ENCODE measurements around the gene GPBAR1. TPM values are rescaled to one million over a fixed set of nuclear protein-coding genes. Genes with fewer than 3 reads are reported as not detected.

GPBAR1 gene
- total RNA-seq, 1 experiment from 2014 or later = 0.30 TPM

DNA sequence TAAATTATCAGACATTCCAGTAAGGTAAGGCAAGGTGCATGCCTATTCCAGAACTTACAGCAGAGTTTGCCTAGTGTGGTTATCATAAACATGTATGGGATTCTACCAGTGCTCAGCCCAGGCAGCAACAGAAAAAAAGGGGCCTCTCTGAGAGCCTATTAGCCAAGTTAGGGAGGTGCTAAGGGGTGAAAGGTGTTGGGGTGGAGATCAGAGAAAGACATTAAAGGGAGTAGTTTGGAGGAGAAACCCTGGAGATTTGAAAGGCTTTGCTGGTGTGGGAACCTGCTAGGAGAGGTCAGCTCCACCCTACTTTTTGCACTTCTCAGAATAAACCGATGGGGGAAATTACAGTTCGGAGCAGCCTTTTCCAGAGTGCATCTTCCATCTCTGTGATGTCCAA is 40.9 kb upstream of the GPBAR1 start:
- no peak overlapping the region for H3K4me3 ChIP-seq (ENCODE audit: low read depth, low read length, poor library complexity, severe bottlenecking)
- H3K9me3 ChIP-seq (ENCODE audit: low read depth, low read length, poor library complexity, severe bottlenecking) = no peaks in the 10 kb centered on the region
- peak overlapping the region; percentile 23 for H3K27ac ChIP-seq (ENCODE audit: low read depth, low read length, poor library complexity, severe bottlenecking)
- DNase-seq (ENCODE audit: low spot score) = no peak
- CTCF ChIA-PET = interaction anchor here (0.6 kb wide), 1 partner anchor 175 kb away, joined by 3 read pairs; no protein-coding TSS in a partner anchor
- no peaks in the 10 kb centered on the region for H3K27me3 ChIP-seq (replicated peaks; ENCODE audit: insufficient read depth, low read depth, low read length, poor library complexity)
- POLR2A ChIA-PET (ENCODE audit: low non-redundant PET) = no interaction called here
- peaks cover 8% of the 10 kb centered on the region for H3K36me3 ChIP-seq (ENCODE audit: insufficient read depth, low read length, poor library complexity, severe bottlenecking)
- intact Hi-C loops (cut with micrococcal nuclease; ENCODE audit: unreplicated experiment) = no loop called here
- no TSS peak for BruUV-seq (replicated peaks)
- peaks cover 47% of the 10 kb centered on the region for H3K4me1 ChIP-seq (ENCODE audit: insufficient read depth, low read length, poor library complexity, severe bottlenecking)
- TF ChIP-seq, protein P1, sequence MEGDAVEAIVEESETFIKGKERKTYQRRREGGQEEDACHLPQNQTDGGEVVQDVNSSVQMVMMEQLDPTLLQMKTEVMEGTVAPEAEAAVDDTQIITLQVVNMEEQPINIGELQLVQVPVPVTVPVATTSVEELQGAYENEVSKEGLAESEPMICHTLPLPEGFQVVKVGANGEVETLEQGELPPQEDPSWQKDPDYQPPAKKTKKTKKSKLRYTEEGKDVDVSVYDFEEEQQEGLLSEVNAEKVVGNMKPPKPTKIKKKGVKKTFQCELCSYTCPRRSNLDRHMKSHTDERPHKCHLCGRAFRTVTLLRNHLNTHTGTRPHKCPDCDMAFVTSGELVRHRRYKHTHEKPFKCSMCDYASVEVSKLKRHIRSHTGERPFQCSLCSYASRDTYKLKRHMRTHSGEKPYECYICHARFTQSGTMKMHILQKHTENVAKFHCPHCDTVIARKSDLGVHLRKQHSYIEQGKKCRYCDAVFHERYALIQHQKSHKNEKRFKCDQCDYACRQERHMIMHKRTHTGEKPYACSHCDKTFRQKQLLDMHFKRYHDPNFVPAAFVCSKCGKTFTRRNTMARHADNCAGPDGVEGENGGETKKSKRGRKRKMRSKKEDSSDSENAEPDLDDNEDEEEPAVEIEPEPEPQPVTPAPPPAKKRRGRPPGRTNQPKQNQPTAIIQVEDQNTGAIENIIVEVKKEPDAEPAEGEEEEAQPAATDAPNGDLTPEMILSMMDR (conservative IDR thresholded peaks at IDR 0.05; ENCODE audit: low read depth, low read length) = no peak
- TF ChIP-seq EZH2 (IDR thresholded peaks at IDR 0.05; ENCODE audit: borderline replicate concordance, low read depth, low read length, poor library complexity, severe bottlenecking) = no peak

DNA sequence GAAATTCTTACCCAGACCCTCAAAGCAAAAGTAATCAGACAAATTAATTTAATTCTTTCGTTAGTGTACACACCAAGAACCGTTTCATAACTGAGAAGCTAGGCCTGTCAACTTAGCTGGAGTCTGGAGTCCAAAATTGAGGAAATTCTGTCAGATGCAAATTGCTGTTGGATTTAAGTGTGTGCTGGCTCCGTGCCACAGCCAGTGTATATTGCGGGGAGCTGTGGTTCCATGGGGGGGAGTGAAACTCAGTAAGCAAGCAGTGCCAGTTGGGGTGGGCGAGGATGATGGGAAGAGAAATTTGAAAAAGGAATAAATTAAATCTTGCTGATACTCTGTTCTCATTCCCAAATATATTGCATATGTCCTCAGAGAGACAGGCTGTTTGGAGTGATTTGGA is 39.8 kb upstream of the GPBAR1 start:
- intact Hi-C loops (cut with micrococcal nuclease; ENCODE audit: unreplicated experiment) = no loop called here
- DNase-seq (ENCODE audit: low spot score) = peak; percentile 25
- no peak overlapping the region for H3K4me3 ChIP-seq (ENCODE audit: low read depth, low read length, poor library complexity, severe bottlenecking)
- no peak overlapping the region for H3K27ac ChIP-seq (ENCODE audit: low read depth, low read length, poor library complexity, severe bottlenecking)
- ChIA-PET CTCF (interaction anchor here (0.6 kb wide), 1 partner anchor 12 kb away, joined by 3 read pairs; no protein-coding TSS in a partner anchor), POLR2A (ENCODE audit: low non-redundant PET) (no interaction called here)
- no peaks in the 10 kb centered on the region for H3K9me3 ChIP-seq (ENCODE audit: low read depth, low read length, poor library complexity, severe bottlenecking)
- BruUV-seq (replicated peaks) = no TSS peak
- H3K36me3 ChIP-seq (ENCODE audit: insufficient read depth, low read length, poor library complexity, severe bottlenecking) = peaks cover 14% of the 10 kb centered on the region
- peaks cover 47% of the 10 kb centered on the region for H3K4me1 ChIP-seq (ENCODE audit: insufficient read depth, low read length, poor library complexity, severe bottlenecking)
- TF ChIP-seq, protein P1 (conservative IDR thresholded peaks at IDR 0.05; ENCODE audit: low read depth, low read length) = no peak
- TF ChIP-seq EZH2 (IDR thresholded peaks at IDR 0.05; ENCODE audit: borderline replicate concordance, low read depth, low read length, poor library complexity, severe bottlenecking) = no peak
- no peaks in the 10 kb centered on the region for H3K27me3 ChIP-seq (replicated peaks; ENCODE audit: insufficient read depth, low read depth, low read length, poor library complexity)

GRCh38 chr2:218223046-218223445 is 37.8 kb upstream of the GPBAR1 start:
- no peak overlapping the region for H3K4me3 ChIP-seq (ENCODE audit: low read depth, low read length, poor library complexity, severe bottlenecking)
- H3K36me3 ChIP-seq (ENCODE audit: insufficient read depth, low read length, poor library complexity, severe bottlenecking) = peaks cover 27% of the 10 kb centered on the region
- BruUV-seq (replicated peaks) = no TSS peak

More at GRCh38 chr2:218223046-218223445, 37.8 kb upstream of the GPBAR1 start:
- H3K4me1 ChIP-seq (ENCODE audit: insufficient read depth, low read length, poor library complexity, severe bottlenecking) = peaks cover 42% of the 10 kb centered on the region
- no peaks in the 10 kb centered on the region for H3K27me3 ChIP-seq (replicated peaks; ENCODE audit: insufficient read depth, low read depth, low read length, poor library complexity)
- intact Hi-C loops (cut with micrococcal nuclease; ENCODE audit: unreplicated experiment) = no loop called here
- TF ChIP-seq, protein P1 (conservative IDR thresholded peaks at IDR 0.05; ENCODE audit: low read depth, low read length) = no peak
- TF ChIP-seq EZH2 (IDR thresholded peaks at IDR 0.05; ENCODE audit: borderline replicate concordance, low read depth, low read length, poor library complexity, severe bottlenecking) = no peak
- ChIA-PET POLR2A (ENCODE audit: low non-redundant PET) (no interaction called here), CTCF (no interaction called here)
- no peaks in the 10 kb centered on the region for H3K9me3 ChIP-seq (ENCODE audit: low read depth, low read length, poor library complexity, severe bottlenecking)
- peak; percentile 8 for DNase-seq (ENCODE audit: low spot score)
- H3K27ac ChIP-seq (ENCODE audit: low read depth, low read length, poor library complexity, severe bottlenecking) = peak overlapping the region; percentile 18

Data from A673 (cell line).